ENCODE measurements around the gene RAET1G. TPM values are rescaled to one million over a fixed set of nuclear protein-coding genes. Genes with fewer than 3 reads are reported as not detected.

Gene RAET1G
- total and polyA plus RNA-seq, 9 of the 15 experiments (the other 6 are each of a cell fraction or from before 2014, with no cell fraction given), result 0.11 TPM; not detected in 8

DNA sequence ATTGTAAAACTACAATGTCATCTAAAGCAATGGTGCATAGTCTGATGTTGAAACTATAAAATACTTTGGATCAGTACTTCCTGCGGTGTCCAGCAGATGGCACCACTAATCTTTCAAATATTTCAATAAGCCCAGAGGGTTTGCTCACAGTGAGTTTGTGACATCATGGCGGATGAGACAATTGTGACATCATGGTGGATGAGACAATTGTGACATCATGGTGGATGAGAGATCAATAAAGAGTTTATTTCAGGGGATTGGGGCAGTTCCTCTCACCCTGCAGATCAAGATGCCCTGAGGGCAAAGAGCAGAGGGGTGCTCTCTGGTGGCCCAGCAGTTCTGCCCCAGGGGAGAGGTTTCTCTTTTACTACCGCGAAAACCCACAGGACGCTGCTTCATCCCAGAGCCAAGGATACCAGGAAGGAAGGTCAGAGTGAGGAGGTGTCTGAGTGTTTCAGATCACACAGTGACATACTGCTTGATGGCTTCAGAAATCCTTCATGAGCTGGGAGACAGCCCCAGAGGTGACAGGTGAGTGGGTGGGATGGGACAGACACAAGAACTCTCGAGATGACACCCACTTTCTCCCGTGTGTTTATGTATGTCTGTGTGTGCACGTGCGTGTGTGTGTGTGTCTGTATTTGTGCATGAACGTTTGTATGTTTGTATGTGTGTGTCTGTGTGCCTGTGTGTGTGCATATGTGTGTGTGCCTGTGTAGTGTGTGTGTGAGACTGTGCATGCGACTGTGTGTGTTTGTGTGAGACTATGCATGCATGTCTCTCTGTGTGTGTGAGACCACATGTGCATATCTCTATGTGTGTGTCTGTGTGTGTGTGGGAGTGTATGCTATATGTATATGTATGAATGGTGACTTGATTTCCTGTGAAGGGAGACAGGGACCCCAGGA, 11.6 kb upstream of the RAET1G start (continued):
- TF ChIP-seq, protein P1, sequence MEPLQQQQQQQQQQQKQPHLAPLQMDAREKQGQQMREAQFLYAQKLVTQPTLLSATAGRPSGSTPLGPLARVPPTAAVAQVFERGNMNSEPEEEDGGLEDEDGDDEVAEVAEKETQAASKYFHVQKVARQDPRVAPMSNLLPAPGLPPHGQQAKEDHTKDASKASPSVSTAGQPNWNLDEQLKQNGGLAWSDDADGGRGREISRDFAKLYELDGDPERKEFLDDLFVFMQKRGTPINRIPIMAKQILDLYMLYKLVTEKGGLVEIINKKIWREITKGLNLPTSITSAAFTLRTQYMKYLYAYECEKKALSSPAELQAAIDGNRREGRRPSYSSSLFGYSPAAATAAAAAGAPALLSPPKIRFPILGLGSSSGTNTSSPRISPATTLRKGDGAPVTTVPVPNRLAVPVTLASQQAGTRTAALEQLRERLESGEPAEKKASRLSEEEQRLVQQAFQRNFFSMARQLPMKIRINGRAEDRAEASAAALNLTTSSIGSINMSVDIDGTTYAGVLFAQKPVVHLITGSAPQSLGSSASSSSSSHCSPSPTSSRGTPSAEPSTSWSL (CRISPR knock-in tag; IDR thresholded peaks at IDR 0.05; ENCODE audit: borderline replicate concordance), result no peak
- TF ChIP-seq, protein P2, sequence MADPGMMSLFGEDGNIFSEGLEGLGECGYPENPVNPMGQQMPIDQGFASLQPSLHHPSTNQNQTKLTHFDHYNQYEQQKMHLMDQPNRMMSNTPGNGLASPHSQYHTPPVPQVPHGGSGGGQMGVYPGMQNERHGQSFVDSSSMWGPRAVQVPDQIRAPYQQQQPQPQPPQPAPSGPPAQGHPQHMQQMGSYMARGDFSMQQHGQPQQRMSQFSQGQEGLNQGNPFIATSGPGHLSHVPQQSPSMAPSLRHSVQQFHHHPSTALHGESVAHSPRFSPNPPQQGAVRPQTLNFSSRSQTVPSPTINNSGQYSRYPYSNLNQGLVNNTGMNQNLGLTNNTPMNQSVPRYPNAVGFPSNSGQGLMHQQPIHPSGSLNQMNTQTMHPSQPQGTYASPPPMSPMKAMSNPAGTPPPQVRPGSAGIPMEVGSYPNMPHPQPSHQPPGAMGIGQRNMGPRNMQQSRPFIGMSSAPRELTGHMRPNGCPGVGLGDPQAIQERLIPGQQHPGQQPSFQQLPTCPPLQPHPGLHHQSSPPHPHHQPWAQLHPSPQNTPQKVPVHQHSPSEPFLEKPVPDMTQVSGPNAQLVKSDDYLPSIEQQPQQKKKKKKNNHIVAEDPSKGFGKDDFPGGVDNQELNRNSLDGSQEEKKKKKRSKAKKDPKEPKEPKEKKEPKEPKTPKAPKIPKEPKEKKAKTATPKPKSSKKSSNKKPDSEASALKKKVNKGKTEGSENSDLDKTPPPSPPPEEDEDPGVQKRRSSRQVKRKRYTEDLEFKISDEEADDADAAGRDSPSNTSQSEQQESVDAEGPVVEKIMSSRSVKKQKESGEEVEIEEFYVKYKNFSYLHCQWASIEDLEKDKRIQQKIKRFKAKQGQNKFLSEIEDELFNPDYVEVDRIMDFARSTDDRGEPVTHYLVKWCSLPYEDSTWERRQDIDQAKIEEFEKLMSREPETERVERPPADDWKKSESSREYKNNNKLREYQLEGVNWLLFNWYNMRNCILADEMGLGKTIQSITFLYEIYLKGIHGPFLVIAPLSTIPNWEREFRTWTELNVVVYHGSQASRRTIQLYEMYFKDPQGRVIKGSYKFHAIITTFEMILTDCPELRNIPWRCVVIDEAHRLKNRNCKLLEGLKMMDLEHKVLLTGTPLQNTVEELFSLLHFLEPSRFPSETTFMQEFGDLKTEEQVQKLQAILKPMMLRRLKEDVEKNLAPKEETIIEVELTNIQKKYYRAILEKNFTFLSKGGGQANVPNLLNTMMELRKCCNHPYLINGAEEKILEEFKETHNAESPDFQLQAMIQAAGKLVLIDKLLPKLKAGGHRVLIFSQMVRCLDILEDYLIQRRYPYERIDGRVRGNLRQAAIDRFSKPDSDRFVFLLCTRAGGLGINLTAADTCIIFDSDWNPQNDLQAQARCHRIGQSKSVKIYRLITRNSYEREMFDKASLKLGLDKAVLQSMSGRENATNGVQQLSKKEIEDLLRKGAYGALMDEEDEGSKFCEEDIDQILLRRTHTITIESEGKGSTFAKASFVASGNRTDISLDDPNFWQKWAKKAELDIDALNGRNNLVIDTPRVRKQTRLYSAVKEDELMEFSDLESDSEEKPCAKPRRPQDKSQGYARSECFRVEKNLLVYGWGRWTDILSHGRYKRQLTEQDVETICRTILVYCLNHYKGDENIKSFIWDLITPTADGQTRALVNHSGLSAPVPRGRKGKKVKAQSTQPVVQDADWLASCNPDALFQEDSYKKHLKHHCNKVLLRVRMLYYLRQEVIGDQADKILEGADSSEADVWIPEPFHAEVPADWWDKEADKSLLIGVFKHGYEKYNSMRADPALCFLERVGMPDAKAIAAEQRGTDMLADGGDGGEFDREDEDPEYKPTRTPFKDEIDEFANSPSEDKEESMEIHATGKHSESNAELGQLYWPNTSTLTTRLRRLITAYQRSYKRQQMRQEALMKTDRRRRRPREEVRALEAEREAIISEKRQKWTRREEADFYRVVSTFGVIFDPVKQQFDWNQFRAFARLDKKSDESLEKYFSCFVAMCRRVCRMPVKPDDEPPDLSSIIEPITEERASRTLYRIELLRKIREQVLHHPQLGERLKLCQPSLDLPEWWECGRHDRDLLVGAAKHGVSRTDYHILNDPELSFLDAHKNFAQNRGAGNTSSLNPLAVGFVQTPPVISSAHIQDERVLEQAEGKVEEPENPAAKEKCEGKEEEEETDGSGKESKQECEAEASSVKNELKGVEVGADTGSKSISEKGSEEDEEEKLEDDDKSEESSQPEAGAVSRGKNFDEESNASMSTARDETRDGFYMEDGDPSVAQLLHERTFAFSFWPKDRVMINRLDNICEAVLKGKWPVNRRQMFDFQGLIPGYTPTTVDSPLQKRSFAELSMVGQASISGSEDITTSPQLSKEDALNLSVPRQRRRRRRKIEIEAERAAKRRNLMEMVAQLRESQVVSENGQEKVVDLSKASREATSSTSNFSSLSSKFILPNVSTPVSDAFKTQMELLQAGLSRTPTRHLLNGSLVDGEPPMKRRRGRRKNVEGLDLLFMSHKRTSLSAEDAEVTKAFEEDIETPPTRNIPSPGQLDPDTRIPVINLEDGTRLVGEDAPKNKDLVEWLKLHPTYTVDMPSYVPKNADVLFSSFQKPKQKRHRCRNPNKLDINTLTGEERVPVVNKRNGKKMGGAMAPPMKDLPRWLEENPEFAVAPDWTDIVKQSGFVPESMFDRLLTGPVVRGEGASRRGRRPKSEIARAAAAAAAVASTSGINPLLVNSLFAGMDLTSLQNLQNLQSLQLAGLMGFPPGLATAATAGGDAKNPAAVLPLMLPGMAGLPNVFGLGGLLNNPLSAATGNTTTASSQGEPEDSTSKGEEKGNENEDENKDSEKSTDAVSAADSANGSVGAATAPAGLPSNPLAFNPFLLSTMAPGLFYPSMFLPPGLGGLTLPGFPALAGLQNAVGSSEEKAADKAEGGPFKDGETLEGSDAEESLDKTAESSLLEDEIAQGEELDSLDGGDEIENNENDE (IDR thresholded peaks at IDR 0.05; ENCODE audit: low read depth, low read length), result no peak
- TF ChIP-seq, protein P3, sequence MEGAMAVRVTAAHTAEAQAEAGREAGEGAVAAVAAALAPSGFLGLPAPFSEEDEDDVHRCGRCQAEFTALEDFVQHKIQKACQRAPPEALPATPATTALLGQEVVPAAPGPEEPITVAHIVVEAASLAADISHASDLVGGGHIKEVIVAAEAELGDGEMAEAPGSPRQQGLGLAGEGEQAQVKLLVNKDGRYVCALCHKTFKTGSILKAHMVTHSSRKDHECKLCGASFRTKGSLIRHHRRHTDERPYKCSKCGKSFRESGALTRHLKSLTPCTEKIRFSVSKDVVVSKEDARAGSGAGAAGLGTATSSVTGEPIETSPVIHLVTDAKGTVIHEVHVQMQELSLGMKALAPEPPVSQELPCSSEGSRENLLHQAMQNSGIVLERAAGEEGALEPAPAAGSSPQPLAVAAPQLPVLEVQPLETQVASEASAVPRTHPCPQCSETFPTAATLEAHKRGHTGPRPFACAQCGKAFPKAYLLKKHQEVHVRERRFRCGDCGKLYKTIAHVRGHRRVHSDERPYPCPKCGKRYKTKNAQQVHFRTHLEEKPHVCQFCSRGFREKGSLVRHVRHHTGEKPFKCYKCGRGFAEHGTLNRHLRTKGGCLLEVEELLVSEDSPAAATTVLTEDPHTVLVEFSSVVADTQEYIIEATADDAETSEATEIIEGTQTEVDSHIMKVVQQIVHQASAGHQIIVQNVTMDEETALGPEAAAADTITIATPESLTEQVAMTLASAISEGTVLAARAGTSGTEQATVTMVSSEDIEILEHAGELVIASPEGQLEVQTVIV (CRISPR knock-in tag; IDR thresholded peaks at IDR 0.05; ENCODE audit: borderline replicate concordance), result no peak
- TF ChIP-seq, protein P4, sequence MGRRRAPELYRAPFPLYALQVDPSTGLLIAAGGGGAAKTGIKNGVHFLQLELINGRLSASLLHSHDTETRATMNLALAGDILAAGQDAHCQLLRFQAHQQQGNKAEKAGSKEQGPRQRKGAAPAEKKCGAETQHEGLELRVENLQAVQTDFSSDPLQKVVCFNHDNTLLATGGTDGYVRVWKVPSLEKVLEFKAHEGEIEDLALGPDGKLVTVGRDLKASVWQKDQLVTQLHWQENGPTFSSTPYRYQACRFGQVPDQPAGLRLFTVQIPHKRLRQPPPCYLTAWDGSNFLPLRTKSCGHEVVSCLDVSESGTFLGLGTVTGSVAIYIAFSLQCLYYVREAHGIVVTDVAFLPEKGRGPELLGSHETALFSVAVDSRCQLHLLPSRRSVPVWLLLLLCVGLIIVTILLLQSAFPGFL (CRISPR knock-in tag; IDR thresholded peaks at IDR 0.05), result no peak
- TF ChIP-seq MECOM (CRISPR knock-in tag; IDR thresholded peaks at IDR 0.05) (no peak), C11orf30 (IDR thresholded peaks at IDR 0.05; ENCODE audit: low read depth) (0 out of 2 replicates have a peak, but pooled peaks have one; percentile 16)
- TF ChIP-seq, protein P5, sequence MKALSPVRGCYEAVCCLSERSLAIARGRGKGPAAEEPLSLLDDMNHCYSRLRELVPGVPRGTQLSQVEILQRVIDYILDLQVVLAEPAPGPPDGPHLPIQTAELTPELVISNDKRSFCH (CRISPR knock-in tag; IDR thresholded peaks at IDR 0.05), result no peak
- TF ChIP-seq, protein P5 (tag; IDR thresholded peaks at IDR 0.05), result no peak
